ENCODE results near the gene NACC2. TPM values are rescaled to one million over a fixed set of nuclear protein-coding genes. Genes with fewer than 3 reads are reported as not detected.
A peak's percentile ranks its signal among the peaks of the same experiment; 100 is the strongest.

The NACC2 gene
- polyA plus RNA-seq, 1 donor from 2014 or later: 0.78 TPM

DNA sequence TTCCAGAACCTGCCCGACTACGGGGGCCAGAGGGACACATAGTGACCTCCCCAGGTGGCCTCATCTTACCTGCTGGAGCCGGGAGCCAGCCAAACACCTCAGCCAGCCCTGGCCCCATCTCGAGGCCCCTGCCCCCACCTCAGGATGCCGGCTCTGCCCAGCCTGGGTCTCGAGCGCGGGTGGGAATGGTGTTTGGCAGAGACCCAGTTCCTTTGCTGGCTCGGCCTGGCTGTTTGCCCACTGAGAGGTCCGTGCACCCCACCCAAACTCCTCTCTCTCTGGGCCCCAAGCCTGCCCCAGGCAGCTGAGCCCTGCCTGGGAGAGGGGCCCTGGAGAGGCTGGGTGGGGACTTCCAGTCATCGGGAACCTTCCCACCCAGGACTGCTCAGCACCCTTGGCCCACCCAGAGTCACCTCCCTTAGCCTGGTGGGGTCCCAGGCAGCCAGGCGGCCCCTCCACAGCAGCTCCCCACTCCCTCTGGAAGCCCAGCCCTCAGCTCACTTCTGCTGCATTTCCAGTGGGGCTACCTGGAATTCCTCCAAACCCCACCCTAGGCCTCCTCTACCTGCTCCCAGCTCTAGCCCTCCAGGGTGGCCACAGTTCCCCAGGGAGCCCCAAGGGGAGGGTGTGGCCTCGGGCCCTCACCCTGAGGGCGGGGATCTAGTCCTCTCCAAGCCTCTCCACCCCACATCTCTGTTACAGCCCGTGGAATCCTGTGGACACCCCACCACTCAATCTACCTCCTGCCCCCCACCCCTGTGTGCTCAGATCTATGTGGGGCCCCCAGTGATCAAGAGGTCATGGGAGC, 91.5 kb downstream of the NACC2 start:
- peaks cover 6% of the 10 kb centered on the region for H3K27me3 Mint-ChIP-seq
- H3K27ac Mint-ChIP-seq: no peak overlapping the region
- no peaks in the 10 kb centered on the region for H3K36me3 Mint-ChIP-seq
- H3K4me3 Mint-ChIP-seq: no peak overlapping the region
- no peaks in the 10 kb centered on the region for H3K4me1 Mint-ChIP-seq
- H3K9me3 Mint-ChIP-seq: no peaks in the 10 kb centered on the region

- Mint-ChIP-seq H3K27me3 (peaks cover 6% of the 10 kb centered on the region), H3K4me3 (no peak overlapping the region), H3K4me1 (no peaks in the 10 kb centered on the region), H3K27ac (no peak overlapping the region), H3K9me3 (no peaks in the 10 kb centered on the region), H3K36me3 (no peaks in the 10 kb centered on the region)
Measured at GRCh38 chr9:136002881-136003280, 92.2 kb downstream of the NACC2 start.

DNA sequence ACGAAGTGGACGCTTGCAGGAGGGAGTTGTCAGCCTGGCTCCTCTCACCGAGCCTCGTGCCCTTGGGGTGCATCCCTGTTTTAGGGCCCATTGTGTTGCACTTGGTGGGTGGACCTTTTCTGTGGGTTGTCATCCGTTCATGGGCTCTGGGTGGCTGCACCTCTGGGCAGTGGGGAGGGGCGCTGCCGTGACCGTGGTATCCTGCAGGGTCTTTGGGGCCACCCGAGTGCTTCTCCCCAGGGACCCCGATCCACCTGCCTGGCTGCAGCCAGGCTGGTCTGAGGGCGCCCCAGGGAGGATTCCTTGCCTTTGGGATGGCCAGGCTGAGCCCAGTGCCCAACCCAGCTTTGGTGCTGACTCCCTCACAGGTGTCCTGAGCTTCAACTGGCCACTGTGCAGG, 92.9 kb downstream of the NACC2 start:
- no peak overlapping the region for H3K4me3 Mint-ChIP-seq
- no peak overlapping the region for H3K27ac Mint-ChIP-seq
- no peaks in the 10 kb centered on the region for H3K36me3 Mint-ChIP-seq
- peaks cover 6% of the 10 kb centered on the region for H3K27me3 Mint-ChIP-seq
- H3K9me3 Mint-ChIP-seq: no peaks in the 10 kb centered on the region
- H3K4me1 Mint-ChIP-seq: no peaks in the 10 kb centered on the region

DNA sequence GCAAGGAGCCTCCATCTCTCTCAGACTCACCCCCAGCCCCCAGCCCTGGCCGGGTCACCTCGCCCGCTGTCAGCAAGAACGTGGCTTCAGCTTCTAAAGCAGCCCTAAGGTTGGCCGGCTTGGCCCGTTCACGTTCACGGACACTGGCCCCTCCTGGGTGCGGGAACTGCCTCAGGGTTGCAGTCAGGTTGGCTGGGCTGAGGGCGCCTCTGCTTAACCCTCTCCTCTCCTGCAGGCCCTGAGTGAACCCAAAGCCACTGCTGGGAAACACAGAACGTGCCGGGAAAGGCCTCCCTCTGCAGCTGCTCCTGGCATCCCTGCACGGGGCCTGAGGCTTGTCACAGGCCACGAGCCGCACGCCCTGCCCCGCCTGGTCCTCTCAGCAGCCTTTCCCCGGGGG, 93.9 kb downstream of the NACC2 start:
- Mint-ChIP-seq H3K27me3 (peaks cover 6% of the 10 kb centered on the region), H3K9me3 (no peaks in the 10 kb centered on the region), H3K36me3 (no peaks in the 10 kb centered on the region), H3K27ac (no peak overlapping the region), H3K4me1 (no peaks in the 10 kb centered on the region), H3K4me3 (no peak overlapping the region)

DNA sequence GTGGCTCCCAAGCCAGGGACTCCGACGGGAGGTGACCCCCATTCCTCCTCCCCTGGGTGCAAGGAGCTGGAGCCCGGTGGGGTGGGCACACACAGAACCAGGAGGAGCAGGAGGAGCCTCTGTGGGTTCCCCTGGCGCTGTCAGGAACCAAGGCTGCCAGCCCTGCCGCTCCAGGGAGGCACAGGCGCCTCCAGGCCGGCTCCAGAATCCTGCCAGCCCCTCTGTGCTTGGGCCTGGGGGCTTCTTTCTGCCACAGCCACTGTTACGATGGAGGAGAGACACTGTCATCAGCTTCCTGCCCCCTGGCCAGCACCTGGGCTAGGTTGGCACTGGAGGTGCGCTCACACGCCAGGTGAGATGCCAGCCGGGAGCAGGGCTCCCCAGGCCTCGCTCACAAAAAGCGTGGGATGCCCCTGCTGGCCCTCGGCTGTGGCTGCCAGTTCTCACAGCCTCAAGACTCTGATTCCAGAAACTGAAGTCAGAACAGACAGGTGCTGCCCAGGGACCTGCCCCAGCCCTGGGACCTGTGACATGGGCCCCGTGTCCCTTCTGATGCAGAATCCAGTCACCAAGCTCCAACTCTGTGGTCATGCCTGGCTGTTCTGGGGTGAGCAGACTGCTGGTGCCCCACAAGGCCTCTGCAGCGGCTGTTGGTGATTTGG, 96.5 kb downstream of the NACC2 start:
- peaks cover 4% of the 10 kb centered on the region for H3K27me3 Mint-ChIP-seq
- H3K4me1 Mint-ChIP-seq: peaks cover 0 to 1% (median 0%) of the 10 kb centered on the region in 3 donors
- no peaks in the 10 kb centered on the region for H3K9me3 Mint-ChIP-seq
- H3K4me3 Mint-ChIP-seq: no peak overlapping the region
- no peaks in the 10 kb centered on the region for H3K36me3 Mint-ChIP-seq
- no peak overlapping the region for H3K27ac Mint-ChIP-seq

- Mint-ChIP-seq H3K27ac (no peak overlapping the region), H3K4me3 (no peak overlapping the region), H3K4me1 (peaks cover 0 to 1% (median 0%) of the 10 kb centered on the region in 3 donors), H3K27me3 (peaks cover 4% of the 10 kb centered on the region), H3K36me3 (no peaks in the 10 kb centered on the region), H3K9me3 (no peaks in the 10 kb centered on the region)
Measured at GRCh38 chr9:135998016-135998380, 97.1 kb downstream of the NACC2 start.

DNA sequence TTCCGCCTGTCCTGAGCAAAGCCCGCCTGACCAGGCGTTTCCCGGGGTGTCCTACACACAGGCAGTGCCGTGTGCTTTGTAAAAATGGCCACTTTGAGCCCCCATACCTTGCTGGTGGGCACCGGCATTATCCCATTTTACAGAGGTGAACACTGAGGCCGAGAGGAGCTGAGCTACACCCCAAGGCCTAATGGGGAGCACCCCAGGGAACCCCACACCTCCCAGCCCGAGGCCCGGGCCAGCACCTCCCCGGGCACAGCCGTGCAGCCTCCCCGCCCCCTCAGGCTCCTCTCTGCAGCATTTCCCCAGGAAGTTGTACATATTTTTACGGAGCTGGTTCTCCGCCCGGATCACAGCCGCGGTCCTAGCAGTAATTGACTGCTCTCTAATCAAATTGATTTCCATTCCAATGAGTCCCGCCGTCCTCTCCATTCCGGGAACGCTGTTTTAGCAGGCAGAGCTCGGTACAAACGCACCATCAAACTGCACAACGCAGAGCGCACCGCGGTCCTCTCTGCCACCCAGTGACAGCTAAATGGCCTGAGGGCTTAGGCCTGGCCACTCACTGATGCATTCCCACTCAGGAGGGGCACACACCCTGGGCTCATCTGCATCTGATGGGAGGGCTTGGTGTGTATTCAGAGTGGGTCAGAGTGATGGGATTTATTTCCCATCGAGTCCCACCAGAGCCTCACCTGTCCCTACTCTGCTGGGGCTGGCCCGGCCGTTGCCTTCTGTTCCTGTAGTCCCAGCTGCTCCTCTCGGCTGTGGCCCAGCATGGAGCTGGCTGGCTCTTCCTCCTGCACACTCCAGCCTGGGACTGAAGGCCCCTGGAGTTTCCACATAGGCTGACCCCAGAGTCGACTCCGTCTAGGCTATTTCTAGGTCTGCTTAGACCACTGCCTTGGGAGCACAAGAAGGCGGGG, 97.7 kb downstream of the NACC2 start:
- Mint-ChIP-seq H3K4me1 (peaks cover 0 to 3% (median 3%) of the 10 kb centered on the region in 3 donors), H3K36me3 (no peaks in the 10 kb centered on the region), H3K27me3 (peaks cover 4% of the 10 kb centered on the region), H3K4me3 (no peak overlapping the region), H3K9me3 (no peaks in the 10 kb centered on the region), H3K27ac (no peak overlapping the region)

DNA sequence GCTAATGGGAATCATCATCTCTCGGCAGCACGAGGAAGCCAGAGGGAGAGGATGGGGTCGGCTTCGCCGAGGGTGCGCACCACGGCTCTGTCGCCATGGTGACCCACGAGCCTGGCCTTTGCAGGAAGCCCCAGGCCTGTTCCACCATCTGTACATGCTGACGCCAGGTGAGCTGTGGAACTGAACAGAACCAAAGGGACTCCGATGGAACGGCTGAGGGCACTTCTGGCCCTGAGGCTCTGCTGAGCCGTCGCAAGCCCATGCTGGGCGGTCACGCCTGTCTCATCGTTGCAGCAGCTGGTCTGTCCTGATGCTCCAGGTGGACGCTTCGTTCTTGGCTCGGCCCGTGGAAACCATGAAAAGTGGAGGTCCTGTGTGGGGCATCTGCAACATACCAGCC, 99.3 kb downstream of the NACC2 start:
- no peaks in the 10 kb centered on the region for H3K36me3 Mint-ChIP-seq
- no peaks in the 10 kb centered on the region for H3K27me3 Mint-ChIP-seq
- no peak overlapping the region for H3K27ac Mint-ChIP-seq
- H3K4me3 Mint-ChIP-seq: no peak overlapping the region
- H3K4me1 Mint-ChIP-seq: peaks cover 0 to 6% (median 6%) of the 10 kb centered on the region in 3 donors
- no peaks in the 10 kb centered on the region for H3K9me3 Mint-ChIP-seq

GRCh38 chr9:135994501-135995192, 100.4 kb downstream of the NACC2 start:
- H3K27ac Mint-ChIP-seq: peak overlapping the region in 1 of 3 donors; percentile 51
- H3K4me3 Mint-ChIP-seq: no peak overlapping the region
- no peaks in the 10 kb centered on the region for H3K9me3 Mint-ChIP-seq
- no peaks in the 10 kb centered on the region for H3K27me3 Mint-ChIP-seq
- H3K36me3 Mint-ChIP-seq: no peaks in the 10 kb centered on the region
- H3K4me1 Mint-ChIP-seq: peaks cover 0 to 8% (median 6%) of the 10 kb centered on the region in 3 donors

GRCh38 chr9:135993765-135994500, 101.2 kb downstream of the NACC2 start:
- Mint-ChIP-seq H3K4me1 (peaks cover 0 to 8% (median 6%) of the 10 kb centered on the region in 3 donors), H3K4me3 (peak overlapping the region in 1 of 4 donors; percentile 60), H3K36me3 (no peaks in the 10 kb centered on the region), H3K9me3 (no peaks in the 10 kb centered on the region), H3K27ac (no peak overlapping the region), H3K27me3 (no peaks in the 10 kb centered on the region)

DNA sequence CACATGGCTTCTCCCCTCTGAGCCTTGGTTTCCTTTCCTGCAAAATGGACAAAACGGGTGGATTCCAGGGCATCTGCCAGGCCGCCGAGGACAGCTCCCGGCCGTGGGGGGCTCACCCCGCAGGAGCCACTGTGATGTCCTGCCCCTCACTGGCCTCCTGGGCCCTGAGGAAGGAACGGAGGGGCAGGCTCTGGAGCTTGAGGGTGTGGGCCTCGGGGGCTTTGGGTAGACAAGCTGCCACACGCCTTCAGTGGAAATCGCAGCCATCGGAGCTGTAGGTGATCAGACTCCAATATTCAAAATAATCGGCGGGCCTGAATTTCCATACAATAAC, 101.7 kb downstream of the NACC2 start:
- Mint-ChIP-seq H3K27me3 (no peaks in the 10 kb centered on the region), H3K27ac (no peak overlapping the region), H3K4me1 (peaks cover 0 to 8% (median 6%) of the 10 kb centered on the region in 3 donors), H3K36me3 (no peaks in the 10 kb centered on the region), H3K4me3 (peak overlapping the region in 1 of 4 donors; percentile 32), H3K9me3 (no peaks in the 10 kb centered on the region)

- peak overlapping the region; percentile 29 to 83 (median 66) for H3K4me3 Mint-ChIP-seq
- no peaks in the 10 kb centered on the region for H3K9me3 Mint-ChIP-seq
- H3K27ac Mint-ChIP-seq: peak overlapping the region in 2 of 3 donors; percentile 23 to 25
- no peaks in the 10 kb centered on the region for H3K27me3 Mint-ChIP-seq
- no peaks in the 10 kb centered on the region for H3K36me3 Mint-ChIP-seq
- H3K4me1 Mint-ChIP-seq: peaks cover 0 to 8% (median 6%) of the 10 kb centered on the region in 3 donors
Measured at GRCh38 chr9:135992486-135993408, 102.3 kb downstream of the NACC2 start.

DNA sequence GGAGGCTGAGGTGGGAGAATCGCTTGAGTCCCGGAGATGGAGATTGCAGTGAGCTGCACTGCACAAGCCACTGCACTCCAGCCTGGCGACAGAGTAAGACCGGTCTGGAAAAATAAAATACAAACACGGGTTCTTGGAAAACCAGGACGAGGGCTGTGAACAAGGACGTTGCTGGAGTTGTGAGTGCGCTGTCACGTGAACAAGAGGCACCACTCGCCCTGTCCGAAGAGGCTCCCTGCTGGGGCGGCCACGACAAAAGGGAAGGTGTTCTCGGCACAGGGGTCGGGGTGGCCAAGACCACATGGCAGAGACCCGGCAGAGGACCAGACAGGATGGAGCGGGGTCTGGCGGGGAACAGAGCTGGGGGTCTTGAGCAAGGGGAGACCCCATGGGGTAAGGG, 103.3 kb downstream of the NACC2 start:
- no peaks in the 10 kb centered on the region for H3K27me3 Mint-ChIP-seq
- H3K36me3 Mint-ChIP-seq: no peaks in the 10 kb centered on the region
- H3K4me1 Mint-ChIP-seq: peaks cover 0 to 8% (median 7%) of the 10 kb centered on the region in 3 donors
- peak overlapping the region in 2 of 4 donors; percentile 39 to 65 for H3K4me3 Mint-ChIP-seq
- H3K9me3 Mint-ChIP-seq: no peaks in the 10 kb centered on the region
- no peak overlapping the region for H3K27ac Mint-ChIP-seq
